IMR-90 (cell line): ENCODE data around the gene SUPT3H. TPM values are rescaled to one million over a fixed set of nuclear protein-coding genes. Genes with fewer than 3 reads are reported as not detected.
"Not testable (repeated sequence)": the region's sequence is repeated elsewhere in the genome, so short reads cannot be mapped to it uniquely, and the experiment has no call there.

Experiments used
- ATAC-seq: fragments of 200-7000 bp; cut with Tn5 transposase; 2 replicates; pipeline ENCODE4 v1.9.1; 2020; ENCODE audit warnings: low read depth, mild to moderate bottlenecking, moderate library complexity
- BruUV-seq: library from RNA; stranded (reverse); fragments of 400-500 nt; replicated peaks from 2 replicates; lab custom pipeline; 2021; lab: Mats Ljungman, UMichigan
- CTCF ChIA-PET: fragments of 300-600 bp; formaldehyde crosslinking; extraction: SDS; loops from one replicate; lab custom pipeline; 2021; ENCODE audit warnings: antibody characterized with exemption; lab: Yijun Ruan, JAX
- POLR2A ChIA-PET: fragments of 300-600 bp; sonication (Branson Sonifier 250); formaldehyde crosslinking; loops from one replicate; lab custom pipeline; 2022; ENCODE audit warnings: antibody characterized with exemption; ENCODE audit not compliant: unreplicated experiment; lab: Charles Lee
- DNase-seq: peaks from one replicate; pipeline ENCODE4 v3.0.0; 2013
- H2AFZ ChIP-seq: replicated peaks from 2 replicates; pipeline ENCODE3; 2013; ENCODE audit warnings: low read length, mild to moderate bottlenecking; ENCODE audit not compliant: poor library complexity
- H2AK5ac ChIP-seq: 2 replicates; pipeline ENCODE4 v1.6.1; 2013; ENCODE audit warnings: low read depth, low read length, inconsistent platforms
- H2AK9ac ChIP-seq: replicated peaks from 2 replicates; pipeline ENCODE3; 2013; ENCODE audit warnings: mild to moderate bottlenecking, low read depth, low read length, moderate library complexity; ENCODE audit not compliant: poor library complexity
- H2BK120ac ChIP-seq: 2 replicates; pipeline ENCODE4 v1.6.1; 2013; ENCODE audit warnings: low read depth, low read length, inconsistent platforms
- H2BK15ac ChIP-seq: 3 replicates; pipeline ENCODE4 v1.6.1; 2013; ENCODE audit warnings: low read depth, low read length, inconsistent platforms
- H2BK20ac ChIP-seq: 2 replicates; pipeline ENCODE4 v1.6.1; 2013; ENCODE audit warnings: low read depth, mild to moderate bottlenecking, inconsistent platforms, low read length, moderate library complexity
- H2BK5ac ChIP-seq: 2 replicates; pipeline ENCODE4 v1.6.1; 2013; ENCODE audit warnings: mild to moderate bottlenecking, low read depth, low read length, inconsistent platforms; ENCODE audit not compliant: poor library complexity, severe bottlenecking
- H3K14ac ChIP-seq: replicated peaks from 2 replicates; pipeline ENCODE4 v1.6.1; 2013; ENCODE audit warnings: low read depth, low read length, inconsistent platforms
- H3K18ac ChIP-seq: 2 replicates; pipeline ENCODE4 v1.6.1; 2013; ENCODE audit warnings: low read depth, low read length, control low read depth
- H3K23ac ChIP-seq: 2 replicates; pipeline ENCODE4 v1.6.1; 2013; ENCODE audit warnings: low read depth, low read length, inconsistent platforms
- H3K27ac ChIP-seq: 2 replicates; pipeline ENCODE4 v1.5.1; 2013; ENCODE audit warnings: mild to moderate bottlenecking, control low read depth, low read length; ENCODE audit not compliant: insufficient read depth
- H3K27me3 ChIP-seq: 2 replicates; pipeline ENCODE4 v1.6.1; 2013; ENCODE audit warnings: low read length; ENCODE audit not compliant: control insufficient read depth, insufficient read depth
- H3K36me3 ChIP-seq: 2 replicates; pipeline ENCODE4 v1.6.1; 2013; ENCODE audit warnings: low read length, mixed read lengths; ENCODE audit not compliant: control insufficient read depth, insufficient read depth
- H3K4ac ChIP-seq: 2 replicates; pipeline ENCODE4 v1.6.1; 2013; ENCODE audit warnings: low read depth, low read length, inconsistent platforms
- H3K4me1 ChIP-seq: 2 replicates; pipeline ENCODE4 v1.6.1; 2013; ENCODE audit warnings: low read length, mixed read lengths; ENCODE audit not compliant: control insufficient read depth, insufficient read depth
- H3K4me2 ChIP-seq: 2 replicates; pipeline ENCODE4 v1.6.1; 2013; ENCODE audit warnings: low read depth, mild to moderate bottlenecking, control low read depth, low read length, moderate library complexity
- H3K4me3 ChIP-seq: 2 replicates; pipeline ENCODE4 v1.5.1; 2013; ENCODE audit warnings: low read depth, mild to moderate bottlenecking, control low read depth, low read length, moderate library complexity; ENCODE audit not compliant: insufficient read depth
- H3K56ac ChIP-seq: 2 replicates; pipeline ENCODE4 v1.6.1; 2013; ENCODE audit warnings: low read length, inconsistent platforms; ENCODE audit not compliant: insufficient read depth; ENCODE audit errors: extremely low read depth
- H3K79me1 ChIP-seq, 2 experiments: 2 replicates each; pipeline ENCODE4 v1.6.1; 2013; ENCODE audit warnings: low read length in 2 of 2, inconsistent platforms in 1 of 2, low read depth in 1 of 2
- H3K9ac ChIP-seq: 2 replicates; pipeline ENCODE4 v1.6.1; 2013; ENCODE audit warnings: low read depth, low read length, control low read depth
- H3K9me1 ChIP-seq: 2 replicates; pipeline ENCODE4 v1.6.1; 2013; ENCODE audit warnings: low read length, inconsistent platforms; ENCODE audit not compliant: insufficient read depth
- H3K9me3 ChIP-seq: 2 replicates; pipeline ENCODE4 v1.6.1; 2013; ENCODE audit warnings: low read length; ENCODE audit not compliant: control insufficient read depth, insufficient read depth
- H4K20me1 ChIP-seq: 2 replicates; pipeline ENCODE4 v1.6.1; 2013; ENCODE audit warnings: low read length, inconsistent platforms; ENCODE audit not compliant: insufficient read depth
- H4K5ac ChIP-seq: 2 replicates; pipeline ENCODE4 v1.6.1; 2013; ENCODE audit warnings: mild to moderate bottlenecking, low read depth, low read length, control low read depth
- H4K8ac ChIP-seq, 2 experiments: 2 replicates each; pipeline ENCODE4 v1.6.1; 2013; ENCODE audit warnings: low read depth in 2 of 2, low read length in 2 of 2, control low read depth in 1 of 2, inconsistent platforms in 1 of 2
- H4K91ac ChIP-seq: 2 replicates; pipeline ENCODE4 v1.6.1; 2013; ENCODE audit warnings: low read depth, low read length, inconsistent platforms; ENCODE audit not compliant: insufficient read depth
- RCOR1 ChIP-seq: IDR thresholded peaks from 2 replicates; pipeline ENCODE4 v1.6.1; 2012; ENCODE audit warnings: mild to moderate bottlenecking, low read length, improper control_type of control experiment; ENCODE audit not compliant: insufficient replicate concordance
- WGBS, 2 experiments: methylation state at CpG; one replicate each; pipeline versions ENCODE4 v1.1.5 to v1.1.7; 2013; ENCODE audit warnings: missing lambda C conversion rate in 2 of 2; ENCODE audit not compliant: insufficient read length in 1 of 2; ENCODE audit errors: extremely low coverage in 2 of 2; 5-methylcytosine and 5-hydroxymethylcytosine counted together
- dilution Hi-C: fragments of 300-500 bp; cut with HindIII; formaldehyde crosslinking; loops from one replicate; pipeline ENCODE4 v1.14.3; 2018; ENCODE audit warnings: low sequenced_read_pairs; ENCODE audit not compliant: unreplicated experiment
- in situ Hi-C: fragments of 300-500 bp; cut with MboI; formaldehyde crosslinking; loops from 3 replicates; pipeline ENCODE4 v1.14.3; 2019; ENCODE audit warnings: low sequenced_read_pairs, inconsistent platforms, mixed read lengths
- intact Hi-C: fragments of 100-400 bp; cut with micrococcal nuclease; formaldehyde crosslinking; loops from 2 replicates; pipeline ENCODE4 v1.10.0; 2022
- polyA plus RNA-seq, 3 experiments: library from polyadenylated mRNA; depleted of rRNA; stranded (reverse); fragments of >200 nt; gene quantifications; 2 replicates each; pipeline ENCODE4 v1.2.3, GENCODE V29; 2012; ENCODE audit warnings: low replicate concordance in 1 of 3
- total RNA-seq: library from RNA; depleted of rRNA; stranded (reverse); fragments of >200 nt; gene quantifications from 2 replicates; pipeline ENCODE4 v1.2.3, GENCODE V29; 2012

The SUPT3H gene
- total and polyA plus RNA-seq, 2 of the 4 experiments (the other 2 are of a cell fraction) = 4.5 to 5.0 TPM

GRCh38 chr6:45044086-45044485, 333.6 kb downstream of the SUPT3H start:
- Histone ChIP-seq H3K4me2 (no peak overlapping the region), H3K9ac (no peak overlapping the region), H3K56ac (no peak overlapping the region), H3K4me3 (no peak overlapping the region), H3K9me3 (no peaks in the 10 kb centered on the region), H3K18ac (no peak overlapping the region), H3K9me1 (no peaks in the 10 kb centered on the region), H2BK20ac (no peak overlapping the region), H3K36me3 (no peaks in the 10 kb centered on the region), H3K27ac (no peak overlapping the region), H3K4me1 (no peaks in the 10 kb centered on the region), H2BK5ac (no peak overlapping the region), H4K91ac (no peak overlapping the region), H4K8ac (no peak overlapping the region), H2BK120ac (no peak overlapping the region), H3K27me3 (no peaks in the 10 kb centered on the region), H2AK9ac (no peak overlapping the region), H2BK15ac (no peak overlapping the region), H4K20me1 (no peaks in the 10 kb centered on the region), H2AK5ac (no peak overlapping the region), H3K79me1 (no peaks in the 10 kb centered on the region), H2AFZ (no peak overlapping the region), H3K4ac (no peak overlapping the region), H3K23ac (no peak overlapping the region), H3K14ac (no peak overlapping the region), H4K5ac (no peak overlapping the region)
- no peak for DNase-seq
- CTCF ChIA-PET = no interaction called here
- no TSS peak for BruUV-seq
- in situ Hi-C loops = no loop called here
- dilution Hi-C loops = no loop called here
- no CpG with 5 or more reads among the region's 2 CpGs for WGBS, 2 experiments
- no peak for ATAC-seq
- TF ChIP-seq RCOR1 = no peak
- intact Hi-C loops = no loop called here
- POLR2A ChIA-PET = no interaction called here

GRCh38 chr6:45042673-45043072, 335.1 kb downstream of the SUPT3H start:
- H2BK5ac ChIP-seq, DNase-seq, CTCF ChIA-PET, H3K14ac ChIP-seq, H3K9me3 ChIP-seq, H2AK9ac ChIP-seq, H3K27me3 ChIP-seq, ATAC-seq, H3K56ac ChIP-seq, POLR2A ChIA-PET, dilution Hi-C loops, H3K4ac ChIP-seq, in situ Hi-C loops, H4K91ac ChIP-seq, H3K27ac ChIP-seq, H3K4me3 ChIP-seq, H3K9ac ChIP-seq, H3K79me1 ChIP-seq, H3K23ac ChIP-seq, H3K4me1 ChIP-seq, BruUV-seq, H2AFZ ChIP-seq, H4K20me1 ChIP-seq, H4K8ac ChIP-seq, H2BK20ac ChIP-seq, H3K9me1 ChIP-seq, H2AK5ac ChIP-seq, intact Hi-C loops, H3K4me2 ChIP-seq, H3K36me3 ChIP-seq, H2BK15ac ChIP-seq, H3K18ac ChIP-seq, H4K5ac ChIP-seq, H2BK120ac ChIP-seq: not testable (repeated sequence)
- WGBS, 2 experiments = no CpG with 5 or more reads among the region's 2 CpGs
